HepG2 (cell line): ENCODE results near the gene GALNT9. TPM values are rescaled to one million over a fixed set of nuclear protein-coding genes. Genes with fewer than 3 reads are reported as not detected.

Experiments used
- ATAC-seq: fragments of 200-7000 bp; cut with Tn5 transposase; 3 replicates; pipeline ENCODE4 v1.9.1; 2020; ENCODE audit warnings: mild to moderate bottlenecking, moderate library complexity
- BruUV-seq: library from RNA; stranded (reverse); fragments of 400-500 nt; replicated peaks from 2 replicates; lab custom pipeline; 2021; lab: Mats Ljungman, UMichigan
- CTCF ChIA-PET: fragments of 300-600 bp; formaldehyde crosslinking; extraction: SDS; loops from one replicate; lab custom pipeline; 2021; ENCODE audit warnings: low total read pairs, inconsistent platforms, low intra/inter-chr PET ratio; lab: Yijun Ruan, JAX
- POLR2A ChIA-PET: fragments of 350-600 bp; sonication (Branson Sonifier 250); formaldehyde crosslinking; loops from one replicate; lab custom pipeline; 2020; ENCODE audit warnings: antibody characterized with exemption, inconsistent platforms; lab: Yijun Ruan, JAX
- DNase-seq: peaks from one replicate; pipeline ENCODE4 v3.0.0-alpha.2; 2015; ENCODE audit warnings: low spot score
- FAIRE-seq: peaks from 3 replicates; lab custom pipeline; 2011; peaks lifted over from hg19 to GRCh38; lab: Jason Lieb, UNC
- H2AFZ ChIP-seq: one replicate; pipeline ENCODE4 v1.6.1; 2011; ENCODE audit warnings: low read length, inconsistent platforms
- H3K27ac ChIP-seq: fragments of 300-600 bp; 3 replicates; pipeline ENCODE4 v1.8.0; 2011; ENCODE audit warnings: mixed run types, mild to moderate bottlenecking, mixed read lengths, low read length, inconsistent platforms; ENCODE audit not compliant: insufficient read depth; ENCODE audit errors: extremely low read length
- H3K27me3 ChIP-seq, 2 experiments: fragments of 200-600 bp in 1 of 2; 2 replicates in 1 of 2; 3 replicates in 1 of 2; pipeline versions ENCODE4 v1.6.0 to v1.8.0; 2011; ENCODE audit warnings: low read length in 2 of 2, mild to moderate bottlenecking in 2 of 2, moderate library complexity in 2 of 2, inconsistent platforms in 1 of 2; ENCODE audit not compliant: insufficient read depth in 2 of 2, control insufficient read depth in 1 of 2
- H3K36me3 ChIP-seq, 2 experiments: fragments of 200-600 bp in 1 of 2; replicated peaks in 1 of 2; 2 replicates in 1 of 2; 3 replicates in 1 of 2; pipeline versions ENCODE4 v1.5.1 to v1.8.0; 2011; ENCODE audit warnings: low read length in 2 of 2, inconsistent platforms in 1 of 2; ENCODE audit not compliant: insufficient read depth in 2 of 2, control insufficient read depth in 1 of 2
- H3K4me1 ChIP-seq: 2 replicates; pipeline ENCODE4 v1.5.1; 2012; ENCODE audit warnings: low read length, inconsistent platforms; ENCODE audit not compliant: insufficient read depth
- H3K4me2 ChIP-seq: 2 replicates; pipeline ENCODE4 v1.6.0; 2011; ENCODE audit warnings: low read depth, low read length, inconsistent platforms
- H3K4me3 ChIP-seq, 3 experiments: fragments of 200-600 bp in 1 of 3; sonication (generic), shearing (Covaris generic) in 1 of 3; replicated peaks in 1 of 3; 2 replicates each; pipeline ENCODE4 v1.5.1; 2011 to 2016; ENCODE audit warnings: low read length in 3 of 3, inconsistent platforms in 2 of 3, low read depth in 2 of 3, mild to moderate bottlenecking in 2 of 3, control low read depth in 1 of 3, mixed read lengths in 1 of 3; ENCODE audit not compliant: insufficient read depth in 1 of 3
- H3K79me2 ChIP-seq: one replicate; pipeline ENCODE4 v1.6.1; 2011; ENCODE audit warnings: low read length, inconsistent platforms; ENCODE audit not compliant: insufficient read depth
- H3K9ac ChIP-seq: 2 replicates; pipeline ENCODE4 v1.6.0; 2011; ENCODE audit warnings: mild to moderate bottlenecking, low read depth, low read length, inconsistent platforms; ENCODE audit not compliant: insufficient read depth
- H3K9me3 ChIP-seq: 2 replicates; pipeline ENCODE4 v1.5.1; 2012; ENCODE audit warnings: mild to moderate bottlenecking, low read length
- H4K20me1 ChIP-seq: 2 replicates; pipeline ENCODE4 v1.6.0; 2011; ENCODE audit warnings: inconsistent platforms, mild to moderate bottlenecking, low read length, moderate library complexity; ENCODE audit not compliant: insufficient read depth
- BCL6 ChIP-seq: IDR thresholded peaks from 2 replicates; pipeline ENCODE4 v1.6.1; 2016; ENCODE audit warnings: missing genetic modification reagents, missing compliant biosample characterization
- BHLHE40 ChIP-seq: IDR thresholded peaks from 2 replicates; pipeline ENCODE4 v1.6.1; 2011; ENCODE audit warnings: low read length, improper control_type of control experiment
- KDM5A ChIP-seq: fragments of 200-600 bp; sonication (generic); IDR thresholded peaks from 2 replicates; pipeline ENCODE4 v1.7.0; 2018; ENCODE audit warnings: antibody characterized with exemption, mild to moderate bottlenecking, low read length, borderline replicate concordance
- KDM6A ChIP-seq: IDR thresholded peaks from 2 replicates; pipeline ENCODE4 v1.6.1; 2016; ENCODE audit warnings: low read depth
- ZBTB7B ChIP-seq: sonication (generic); formaldehyde crosslinking; IDR thresholded peaks from 2 replicates; pipeline ENCODE4 v1.4.0; 2020; ENCODE audit warnings: missing genetic modification reagents
- WGBS: methylation state at CpG from one replicate; pipeline ENCODE4 v1.1.6; 2017; ENCODE audit warnings: low lambda C conversion rate; 5-methylcytosine and 5-hydroxymethylcytosine counted together
- in situ Hi-C: cut with HindIII; loops from 2 replicates; pipeline ENCODE4 v1.10.0; 2017; ENCODE audit warnings: low pct_unique_long_range_greater_than_20kb; ENCODE audit not compliant: extremely low pct_ligation_motif_present
- intact Hi-C: fragments of 100-400 bp; cut with micrococcal nuclease; formaldehyde crosslinking; loops from one replicate; pipeline ENCODE4 v1.10.0; 2022; ENCODE audit not compliant: unreplicated experiment
- polyA plus RNA-seq, 8 experiments: library from polyadenylated mRNA; depleted of rRNA in 3 of 8; stranded (reverse) in 7 of 8; unstranded in 1 of 8; fragments of >200 nt; fragmentation: Illumina TruSeq in 4 of 8; extraction: Trizol in 4 of 8; gene quantifications; 2 replicates each; pipeline versions ENCODE4 v1.2.1 to v1.2.3, GENCODE V29; 2011 to 2016; ENCODE audit warnings: low read depth in 4 of 8, missing spikeins in 1 of 8, mixed read lengths in 1 of 8; ENCODE audit not compliant: insufficient read depth in 1 of 8
- total RNA-seq, 5 experiments: library from RNA; depleted of rRNA; stranded (reverse); fragments of >200 nt; fragmentation: Illumina TruSeq; extraction: Trizol; gene quantifications; 2 replicates each; pipeline ENCODE4 v1.2.3, GENCODE V29; 2016; ENCODE audit warnings: low read depth in 1 of 5
- TF ChIP-seq, protein P1 (sequence below): sonication (generic); formaldehyde crosslinking; IDR thresholded peaks from 2 replicates; pipeline ENCODE4 v1.4.0; 2020; ENCODE audit warnings: missing genetic modification reagents
- TF ChIP-seq, protein P2 (sequence below): sonication (generic); formaldehyde crosslinking; IDR thresholded peaks from 2 replicates; pipeline ENCODE4 v1.5.0; 2020; ENCODE audit warnings: mild to moderate bottlenecking, missing genetic modification reagents

GALNT9 gene
- total and polyA plus RNA-seq, 2 of the 13 experiments (the other 11 are each of a cell fraction or from before 2014, with no cell fraction given): 0.04 TPM; not detected in 1

DNA sequence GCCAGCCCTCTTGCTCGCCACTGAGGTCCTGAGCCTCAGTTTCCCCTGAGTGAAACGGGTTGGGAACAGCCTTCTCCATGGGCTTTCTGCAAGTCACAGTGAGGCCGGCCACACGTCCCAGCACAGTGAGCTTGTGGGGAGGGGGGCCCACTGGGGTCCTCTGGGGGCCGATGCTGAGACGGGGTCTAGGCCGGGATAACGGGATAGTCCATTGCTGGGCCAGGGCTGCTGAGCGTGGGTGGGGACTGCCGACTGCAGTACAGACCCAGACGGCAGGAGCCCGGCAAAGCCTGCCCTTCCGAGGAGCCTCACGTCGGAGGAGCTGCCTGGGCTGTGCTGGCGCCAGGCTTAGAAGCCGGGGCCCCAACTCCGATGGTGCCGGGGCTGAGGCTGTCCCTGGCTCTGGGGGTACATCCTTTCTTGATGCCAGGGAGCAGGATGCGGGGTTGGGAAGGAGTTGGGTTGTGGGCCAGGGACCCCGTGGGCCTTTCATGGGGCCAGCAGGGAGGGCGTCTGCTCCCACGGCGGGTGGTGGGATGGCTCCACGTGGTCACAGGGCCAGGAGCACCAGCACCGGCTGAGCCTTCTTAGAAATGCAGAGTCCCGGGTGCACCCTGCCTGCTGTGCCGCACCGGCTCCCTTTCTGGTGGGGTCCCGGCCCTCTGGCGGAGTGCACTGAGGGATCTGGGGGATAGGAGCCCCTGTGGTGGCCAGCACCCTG lies 160.9 kb downstream of the GALNT9 start (continued):
- TF ChIP-seq, protein P1, sequence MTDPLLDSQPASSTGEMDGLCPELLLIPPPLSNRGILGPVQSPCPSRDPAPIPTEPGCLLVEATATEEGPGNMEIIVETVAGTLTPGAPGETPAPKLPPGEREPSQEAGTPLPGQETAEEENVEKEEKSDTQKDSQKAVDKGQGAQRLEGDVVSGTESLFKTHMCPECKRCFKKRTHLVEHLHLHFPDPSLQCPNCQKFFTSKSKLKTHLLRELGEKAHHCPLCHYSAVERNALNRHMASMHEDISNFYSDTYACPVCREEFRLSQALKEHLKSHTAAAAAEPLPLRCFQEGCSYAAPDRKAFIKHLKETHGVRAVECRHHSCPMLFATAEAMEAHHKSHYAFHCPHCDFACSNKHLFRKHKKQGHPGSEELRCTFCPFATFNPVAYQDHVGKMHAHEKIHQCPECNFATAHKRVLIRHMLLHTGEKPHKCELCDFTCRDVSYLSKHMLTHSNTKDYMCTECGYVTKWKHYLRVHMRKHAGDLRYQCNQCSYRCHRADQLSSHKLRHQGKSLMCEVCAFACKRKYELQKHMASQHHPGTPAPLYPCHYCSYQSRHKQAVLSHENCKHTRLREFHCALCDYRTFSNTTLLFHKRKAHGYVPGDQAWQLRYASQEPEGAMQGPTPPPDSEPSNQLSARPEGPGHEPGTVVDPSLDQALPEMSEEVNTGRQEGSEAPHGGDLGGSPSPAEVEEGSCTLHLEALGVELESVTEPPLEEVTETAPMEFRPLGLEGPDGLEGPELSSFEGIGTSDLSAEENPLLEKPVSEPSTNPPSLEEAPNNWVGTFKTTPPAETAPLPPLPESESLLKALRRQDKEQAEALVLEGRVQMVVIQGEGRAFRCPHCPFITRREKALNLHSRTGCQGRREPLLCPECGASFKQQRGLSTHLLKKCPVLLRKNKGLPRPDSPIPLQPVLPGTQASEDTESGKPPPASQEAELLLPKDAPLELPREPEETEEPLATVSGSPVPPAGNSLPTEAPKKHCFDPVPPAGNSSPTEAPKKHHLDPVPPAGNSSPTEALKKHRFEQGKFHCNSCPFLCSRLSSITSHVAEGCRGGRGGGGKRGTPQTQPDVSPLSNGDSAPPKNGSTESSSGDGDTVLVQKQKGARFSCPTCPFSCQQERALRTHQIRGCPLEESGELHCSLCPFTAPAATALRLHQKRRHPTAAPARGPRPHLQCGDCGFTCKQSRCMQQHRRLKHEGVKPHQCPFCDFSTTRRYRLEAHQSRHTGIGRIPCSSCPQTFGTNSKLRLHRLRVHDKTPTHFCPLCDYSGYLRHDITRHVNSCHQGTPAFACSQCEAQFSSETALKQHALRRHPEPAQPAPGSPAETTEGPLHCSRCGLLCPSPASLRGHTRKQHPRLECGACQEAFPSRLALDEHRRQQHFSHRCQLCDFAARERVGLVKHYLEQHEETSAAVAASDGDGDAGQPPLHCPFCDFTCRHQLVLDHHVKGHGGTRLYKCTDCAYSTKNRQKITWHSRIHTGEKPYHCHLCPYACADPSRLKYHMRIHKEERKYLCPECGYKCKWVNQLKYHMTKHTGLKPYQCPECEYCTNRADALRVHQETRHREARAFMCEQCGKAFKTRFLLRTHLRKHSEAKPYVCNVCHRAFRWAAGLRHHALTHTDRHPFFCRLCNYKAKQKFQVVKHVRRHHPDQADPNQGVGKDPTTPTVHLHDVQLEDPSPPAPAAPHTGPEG (CRISPR knock-in tag): no peak
- TF ChIP-seq BCL6 (CRISPR knock-in tag) (no peak), ZBTB7B (CRISPR knock-in tag) (no peak)

DNA sequence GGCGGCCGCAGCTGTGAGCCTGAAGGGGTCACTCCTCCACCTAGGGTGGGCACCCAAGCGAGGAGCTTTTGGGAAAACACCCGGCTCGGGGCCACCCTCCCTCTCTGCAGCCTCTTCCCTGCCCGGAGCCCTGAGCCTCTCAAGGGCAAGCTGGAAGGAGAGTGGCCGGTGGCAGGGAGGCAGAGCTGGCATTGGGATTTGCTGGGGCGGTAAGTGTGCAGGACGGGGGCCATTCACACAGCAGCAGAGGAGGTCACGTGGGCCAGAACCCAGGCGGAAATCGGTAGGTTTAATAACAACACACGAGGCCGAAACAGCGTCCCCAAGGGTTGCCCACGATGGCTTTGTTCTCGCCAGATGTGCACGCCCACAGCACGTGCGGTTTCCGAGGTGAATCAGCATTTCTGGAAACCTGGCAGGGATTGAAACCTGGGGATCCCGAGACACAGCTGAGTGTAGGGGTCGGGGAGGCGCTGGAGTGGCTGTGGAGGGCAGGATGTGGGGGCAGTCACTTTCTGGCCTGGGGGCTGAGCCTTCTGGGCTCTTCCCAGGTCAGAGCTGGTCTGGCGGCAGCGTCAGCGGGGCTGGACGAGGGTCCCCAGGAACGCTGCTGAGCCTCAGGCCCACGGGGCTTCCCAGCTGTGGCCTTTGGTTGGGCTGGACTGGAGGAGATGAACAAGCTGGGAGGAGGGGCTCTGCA lies 161.6 kb downstream of the GALNT9 start:
- H3K27ac ChIP-seq: no peak overlapping the region
- POLR2A ChIA-PET: no interaction called here
- WGBS: 38% methylated on average over 10 of the region's 30 CpGs
- no peak for TF ChIP-seq KDM6A (CRISPR knock-in tag)
- TF ChIP-seq KDM5A: no peak
- TF ChIP-seq, protein P2, sequence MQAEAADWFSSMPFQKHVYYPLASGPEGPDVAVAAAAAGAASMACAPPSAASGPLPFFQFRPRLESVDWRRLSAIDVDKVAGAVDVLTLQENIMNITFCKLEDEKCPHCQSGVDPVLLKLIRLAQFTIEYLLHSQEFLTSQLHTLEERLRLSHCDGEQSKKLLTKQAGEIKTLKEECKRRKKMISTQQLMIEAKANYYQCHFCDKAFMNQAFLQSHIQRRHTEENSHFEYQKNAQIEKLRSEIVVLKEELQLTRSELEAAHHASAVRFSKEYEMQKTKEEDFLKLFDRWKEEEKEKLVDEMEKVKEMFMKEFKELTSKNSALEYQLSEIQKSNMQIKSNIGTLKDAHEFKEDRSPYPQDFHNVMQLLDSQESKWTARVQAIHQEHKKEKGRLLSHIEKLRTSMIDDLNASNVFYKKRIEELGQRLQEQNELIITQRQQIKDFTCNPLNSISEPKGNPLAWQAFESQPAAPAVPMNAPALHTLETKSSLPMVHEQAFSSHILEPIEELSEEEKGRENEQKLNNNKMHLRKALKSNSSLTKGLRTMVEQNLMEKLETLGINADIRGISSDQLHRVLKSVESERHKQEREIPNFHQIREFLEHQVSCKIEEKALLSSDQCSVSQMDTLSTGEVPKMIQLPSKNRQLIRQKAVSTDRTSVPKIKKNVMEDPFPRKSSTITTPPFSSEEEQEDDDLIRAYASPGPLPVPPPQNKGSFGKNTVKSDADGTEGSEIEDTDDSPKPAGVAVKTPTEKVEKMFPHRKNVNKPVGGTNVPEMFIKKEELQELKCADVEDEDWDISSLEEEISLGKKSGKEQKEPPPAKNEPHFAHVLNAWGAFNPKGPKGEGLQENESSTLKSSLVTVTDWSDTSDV (CRISPR knock-in tag): no peak
- peak; percentile 62; the same call in 1 of the 2 replicates for TF ChIP-seq BHLHE40
- TF ChIP-seq, all 625 proteins: peak for 1
- H3K27me3 ChIP-seq: peaks cover 12 to 52% of the 10 kb centered on the region in 2 experiments; a peak in 4 of 5 replicates
- FAIRE-seq (no peak), ATAC-seq (no peak), DNase-seq (no peak)
- no peaks in the 10 kb centered on the region for H3K79me2 ChIP-seq
- no peaks in the 10 kb centered on the region for H3K9me3 ChIP-seq
- CTCF ChIA-PET: no interaction called here
- no TSS peak for BruUV-seq
- H3K4me3 ChIP-seq: no peak overlapping the region
- no peak overlapping the region for H3K4me2 ChIP-seq
- no peak overlapping the region for H3K9ac ChIP-seq
- no peaks in the 10 kb centered on the region for H3K36me3 ChIP-seq
- in situ Hi-C loops (no loop called here), intact Hi-C loops (no loop called here)
- H3K4me1 ChIP-seq: no peaks in the 10 kb centered on the region
- 0 out of 2 replicates have a peak, but pooled peaks cover 5% of the 10 kb centered on the region for H4K20me1 ChIP-seq
- no peak overlapping the region for H2AFZ ChIP-seq
